H1 (cell line): ENCODE data around the gene DPY30. TPM values are rescaled to one million over a fixed set of nuclear protein-coding genes. Genes with fewer than 3 reads are reported as not detected.

Experiments used
- CTCF ChIA-PET: fragments of 300-600 bp; sonication (Branson Sonifier 250); formaldehyde crosslinking; loops from one replicate; lab custom pipeline; 2021; ENCODE audit not compliant: partially characterized antibody; lab: Charles Lee
- POLR2A ChIA-PET: fragments of 300-600 bp; sonication (Branson Sonifier 250); formaldehyde crosslinking; loops from one replicate; lab custom pipeline; 2021; ENCODE audit warnings: inconsistent platforms; ENCODE audit not compliant: partially characterized antibody; lab: Charles Lee
- DNase-seq, 2 experiments: peaks; one replicate each; pipeline versions ENCODE4 v3.0.0 to v3.0.0-alpha.2; 2010 to 2022; ENCODE audit warnings: low spot score in 2 of 2, low read depth in 1 of 2, mixed read lengths in 1 of 2
- FAIRE-seq: peaks from 2 replicates; lab custom pipeline; 2011; peaks lifted over from hg19 to GRCh38; lab: Jason Lieb, UNC
- H2AFZ ChIP-seq: 2 replicates; pipeline ENCODE4 v1.8.1; 2012; ENCODE audit warnings: low read length, inconsistent platforms
- H2AK5ac ChIP-seq: 2 replicates; pipeline ENCODE4 v1.6.1; 2013; ENCODE audit warnings: low read depth, low read length
- H2BK120ac ChIP-seq: replicated peaks from 2 replicates; pipeline ENCODE3; 2013; ENCODE audit warnings: low read depth, low read length, inconsistent platforms
- H2BK12ac ChIP-seq: 2 replicates; pipeline ENCODE4 v1.6.1; 2013; ENCODE audit warnings: low read depth, low read length
- H2BK15ac ChIP-seq: 2 replicates; pipeline ENCODE4 v1.6.1; 2013; ENCODE audit warnings: low read length
- H2BK20ac ChIP-seq: 2 replicates; pipeline ENCODE4 v1.6.1; 2013; ENCODE audit warnings: low read length
- H2BK5ac ChIP-seq: 2 replicates; pipeline ENCODE4 v1.6.1; 2013; ENCODE audit warnings: low read depth, low read length
- H3K14ac ChIP-seq: 2 replicates; pipeline ENCODE4 v1.6.1; 2013; ENCODE audit warnings: inconsistent platforms; ENCODE audit not compliant: insufficient read length
- H3K18ac ChIP-seq: 2 replicates; pipeline ENCODE4 v1.6.1; 2013; ENCODE audit warnings: low read length; ENCODE audit errors: extremely low read depth
- H3K23ac ChIP-seq: 2 replicates; pipeline ENCODE4 v1.6.1; 2013; ENCODE audit warnings: inconsistent platforms; ENCODE audit not compliant: insufficient read length
- H3K23me2 ChIP-seq: 2 replicates; pipeline ENCODE4 v1.6.1; 2013; ENCODE audit warnings: low read depth, low read length
- H3K27ac ChIP-seq: 2 replicates; pipeline ENCODE4 v1.6.1; 2011; ENCODE audit warnings: low read depth, low read length, inconsistent platforms
- H3K27me3 ChIP-seq, 4 experiments: replicated peaks in 1 of 4; 1 replicate in 1 of 4; 2 replicates in 3 of 4; pipeline versions ENCODE4 v1.6.1 to v1.8.1; 2011 to 2013; ENCODE audit warnings: low read length in 3 of 4, mild to moderate bottlenecking in 3 of 4, inconsistent platforms in 2 of 4, mixed read lengths in 2 of 4, moderate library complexity in 1 of 4; ENCODE audit not compliant: control insufficient read depth in 3 of 4, insufficient read depth in 3 of 4; ENCODE audit errors: extremely low read depth in 1 of 4
- H3K36me3 ChIP-seq, 4 experiments: 2 replicates each; pipeline versions ENCODE4 v1.6.1 to v1.8.1; 2011 to 2013; ENCODE audit warnings: mild to moderate bottlenecking in 4 of 4, low read length in 3 of 4, moderate library complexity in 2 of 4, control low read depth in 1 of 4, inconsistent platforms in 1 of 4; ENCODE audit not compliant: insufficient read depth in 4 of 4, control insufficient read depth in 2 of 4
- H3K4ac ChIP-seq: replicated peaks from 2 replicates; pipeline ENCODE3; 2013; ENCODE audit warnings: low read length, low read depth, mixed read lengths, inconsistent platforms; ENCODE audit not compliant: insufficient read length
- H3K4me1 ChIP-seq, 4 experiments: replicated peaks in 1 of 4; 1 replicate in 1 of 4; 2 replicates in 3 of 4; pipeline versions ENCODE4 v1.6.1 to v1.8.1; 2011 to 2013; ENCODE audit warnings: low read length in 3 of 4, inconsistent platforms in 2 of 4, mixed read lengths in 1 of 4; ENCODE audit not compliant: insufficient read depth in 4 of 4, control insufficient read depth in 3 of 4
- H3K4me2 ChIP-seq, 2 experiments: 2 replicates each; pipeline versions ENCODE4 v1.6.1 to v1.8.1; 2011 to 2013; ENCODE audit warnings: low read depth in 2 of 2, low read length in 2 of 2, control low read depth in 1 of 2, inconsistent platforms in 1 of 2, mild to moderate bottlenecking in 1 of 2; ENCODE audit not compliant: insufficient read depth in 1 of 2
- H3K4me3 ChIP-seq, 4 experiments: fragments of 200-600, 300-600 bp in 1 of 4; sonication (generic), shearing (Covaris generic), sonication (Bioruptor Twin) in 1 of 4; 2 replicates each; pipeline versions ENCODE4 v1.5.1 to v1.8.1; 2011 to 2016; ENCODE audit warnings: low read length in 4 of 4, low read depth in 3 of 4, control low read depth in 2 of 4, inconsistent platforms in 2 of 4, mild to moderate bottlenecking in 2 of 4, mixed read lengths in 1 of 4, moderate library complexity in 1 of 4; ENCODE audit not compliant: insufficient read depth in 2 of 4; ENCODE audit errors: extremely low read depth in 1 of 4
- H3K56ac ChIP-seq: replicated peaks from 2 replicates; pipeline ENCODE3; 2013; ENCODE audit warnings: low read depth, mild to moderate bottlenecking, mixed read lengths, low read length, inconsistent platforms; ENCODE audit not compliant: insufficient read length
- H3K79me1 ChIP-seq: 2 replicates; pipeline ENCODE4 v1.6.1; 2013; ENCODE audit warnings: low read depth, low read length, control low read depth
- H3K79me2 ChIP-seq, 2 experiments: 2 replicates each; pipeline versions ENCODE4 v1.6.1 to v1.8.1; 2012 to 2013; ENCODE audit warnings: low read length in 2 of 2, mild to moderate bottlenecking in 2 of 2, inconsistent platforms in 1 of 2; ENCODE audit not compliant: insufficient read depth in 2 of 2, control insufficient read depth in 1 of 2
- H3K9ac ChIP-seq, 4 experiments: replicated peaks in 1 of 4; 1 replicate in 1 of 4; 2 replicates in 3 of 4; pipeline versions ENCODE4 v1.6.1 to v1.8.1; 2011 to 2013; ENCODE audit warnings: low read depth in 3 of 4, low read length in 3 of 4, control low read depth in 2 of 4, mild to moderate bottlenecking in 2 of 4, moderate library complexity in 2 of 4, inconsistent platforms in 1 of 4; ENCODE audit errors: extremely low read depth in 1 of 4
- H3K9me3 ChIP-seq, 2 experiments: 2 replicates each; pipeline versions ENCODE4 v1.6.1 to v1.8.1; 2012 to 2013; ENCODE audit warnings: mild to moderate bottlenecking in 2 of 2, moderate library complexity in 2 of 2, control low read depth in 1 of 2, inconsistent platforms in 1 of 2, low read depth in 1 of 2, low read length in 1 of 2, mixed read lengths in 1 of 2; ENCODE audit not compliant: insufficient read depth in 2 of 2
- H4K20me1 ChIP-seq, 2 experiments: replicated peaks in 1 of 2; 2 replicates each; pipeline versions ENCODE3 to v1.8.1; 2011 to 2013; ENCODE audit warnings: inconsistent platforms in 2 of 2, low read length in 2 of 2, mild to moderate bottlenecking in 1 of 2; ENCODE audit not compliant: insufficient read depth in 2 of 2, control insufficient read depth in 1 of 2
- H4K5ac ChIP-seq: 2 replicates; pipeline ENCODE4 v1.6.1; 2013; ENCODE audit warnings: low read length, low read depth, mixed read lengths, inconsistent platforms; ENCODE audit not compliant: insufficient read length
- H4K8ac ChIP-seq: 2 replicates; pipeline ENCODE4 v1.8.0; 2013; ENCODE audit warnings: mild to moderate bottlenecking, moderate library complexity, low read length, inconsistent platforms; ENCODE audit not compliant: insufficient read depth; ENCODE audit errors: extremely low read depth
- H4K91ac ChIP-seq: replicated peaks from 2 replicates; pipeline ENCODE3; 2013; ENCODE audit warnings: low read length, mixed read lengths, inconsistent platforms; ENCODE audit not compliant: insufficient read length
- ATF2 ChIP-seq: IDR thresholded peaks from 2 replicates; pipeline ENCODE4 v1.6.1; 2012; ENCODE audit warnings: low read length, inconsistent platforms
- BRCA1 ChIP-seq: IDR thresholded peaks from 2 replicates; pipeline ENCODE4 v1.6.1; 2012; ENCODE audit warnings: low read depth, low read length, improper control_type of control experiment
- CREB1 ChIP-seq: IDR thresholded peaks from 2 replicates; pipeline ENCODE4 v1.6.1; 2012; ENCODE audit warnings: inconsistent platforms
- CTBP2 ChIP-seq: IDR thresholded peaks from 2 replicates; pipeline ENCODE4 v1.7.0; 2011; ENCODE audit warnings: borderline replicate concordance, mild to moderate bottlenecking, moderate library complexity, mixed read lengths, low read length; ENCODE audit not compliant: insufficient read depth, insufficient read length
- CTCF ChIP-seq, 3 experiments: IDR thresholded peaks; 1 replicate in 2 of 3; 2 replicates in 1 of 3; pipeline versions ENCODE4 v1.5.1 to v1.6.1; 2011; ENCODE audit warnings: low read length in 3 of 3, mild to moderate bottlenecking in 3 of 3, inconsistent platforms in 2 of 3, low read depth in 1 of 3, moderate library complexity in 1 of 3; ENCODE audit not compliant: insufficient read depth in 1 of 3; ENCODE audit errors: control extremely low read depth in 1 of 3
- JUN ChIP-seq: IDR thresholded peaks from 2 replicates; pipeline ENCODE4 v1.6.1; 2011; ENCODE audit warnings: low read depth, mild to moderate bottlenecking, improper control_type of control experiment, low read length
- KDM1A ChIP-seq: fragments of 200-600, 300-600 bp; sonication (generic); IDR thresholded peaks from 2 replicates; pipeline ENCODE4 v1.7.1; 2016; ENCODE audit warnings: mild to moderate bottlenecking, low read length, borderline replicate concordance
- MAX ChIP-seq: IDR thresholded peaks from 2 replicates; pipeline ENCODE4 v1.6.1; 2012; ENCODE audit warnings: inconsistent platforms
- SAP30 ChIP-seq: fragments of 300-600 bp; sonication (generic); IDR thresholded peaks from 2 replicates; pipeline ENCODE4 v1.7.1; 2012; ENCODE audit warnings: low read length, moderate library complexity, mild to moderate bottlenecking, inconsistent platforms; ENCODE audit not compliant: insufficient read depth, insufficient replicate concordance
- WGBS, 2 experiments: shearing (Covaris generic) in 1 of 2; methylation state at CpG; one replicate each; pipeline versions ENCODE4 v1.1.6 to v1.1.7; 2013 to 2015; ENCODE audit warnings: low lambda C conversion rate in 2 of 2, mixed read lengths in 2 of 2, inconsistent platforms in 1 of 2, low coverage in 1 of 2, missing lambda C conversion rate in 1 of 2; ENCODE audit not compliant: insufficient replicate concordance in 2 of 2, insufficient coverage in 1 of 2, insufficient read length in 1 of 2; ENCODE audit errors: extremely low coverage in 1 of 2, missing lambda C conversion rate in 1 of 2; 5-methylcytosine and 5-hydroxymethylcytosine counted together
- polyA plus RNA-seq, 7 experiments: library from polyadenylated mRNA; depleted of rRNA in 3 of 7; stranded (reverse) in 5 of 7; unstranded in 2 of 7; fragments of >200 nt in 5 of 7; fragments of 200-250 nt in 2 of 7; gene quantifications; 1 replicate in 5 of 7; 2 replicates in 1 of 7; 4 replicates in 1 of 7; pipeline versions ENCODE4 v1.2.1 to v1.2.3, GENCODE V29; 2011 to 2013; ENCODE audit warnings: missing spikeins in 2 of 7, mixed read lengths in 2 of 7
- total RNA-seq: library from RNA; stranded (reverse); fragmentation: NEBNext Ultra II Directional; extraction: Animal tissue kit (Norgen Biotek cat#: 25700); gene quantifications from 2 replicates; pipeline ENCODE4 v1.2.1, GENCODE V29; 2021

Gene DPY30
- total and polyA plus RNA-seq, 2 of the 8 experiments (the other 6 are each of a cell fraction or from before 2014, with no cell fraction given) = 139 to 157 TPM

- H4K5ac ChIP-seq = no peak overlapping the region
- no peak overlapping the region for H2BK20ac ChIP-seq
- no peaks in the 10 kb centered on the region for H3K27me3 ChIP-seq
- no peak overlapping the region for H3K18ac ChIP-seq
- H3K27ac ChIP-seq = no peak overlapping the region
- no peak overlapping the region for H3K23ac ChIP-seq
- no peak overlapping the region for H3K4me3 ChIP-seq
- H2AK5ac ChIP-seq = no peak overlapping the region
- no peak overlapping the region for H4K8ac ChIP-seq
- no peak overlapping the region for H3K56ac ChIP-seq
- POLR2A ChIA-PET = interaction anchor here (1.4 kb wide), 1 partner anchor 36 kb away, joined by 6 read pairs; no protein-coding TSS in a partner anchor
- no peak overlapping the region for H3K4me2 ChIP-seq
- no peak overlapping the region for H2BK15ac ChIP-seq
- no peak overlapping the region for H2BK5ac ChIP-seq
- no peaks in the 10 kb centered on the region for H3K9me3 ChIP-seq
- DNase-seq = no peak
- H3K4me1 ChIP-seq = no peaks in the 10 kb centered on the region
- H4K20me1 ChIP-seq = peaks cover 0 to 1% of the 10 kb centered on the region in 2 experiments
- H3K79me1 ChIP-seq = no peaks in the 10 kb centered on the region; the same call in 1 of the 2 replicates
- H3K23me2 ChIP-seq = no peaks in the 10 kb centered on the region
- FAIRE-seq = no peak
- no peak overlapping the region for H3K4ac ChIP-seq
- no peak overlapping the region for H2BK120ac ChIP-seq
- H4K91ac ChIP-seq = no peak overlapping the region
- H2AFZ ChIP-seq = no peak overlapping the region
- H3K79me2 ChIP-seq = peaks cover 0 to 28% of the 10 kb centered on the region in 2 experiments; a peak in 2 of 4 replicates
- no peak overlapping the region for H2BK12ac ChIP-seq
- no peak overlapping the region for H3K14ac ChIP-seq
- no peak overlapping the region for H3K9ac ChIP-seq
- WGBS, 2 experiments = 93% methylated on average over 2 of the region's 2 CpGs; no CpG with 5 or more reads in 1 of the 2 experiments
- CTCF ChIA-PET = interaction anchor here (0.6 to 0.7 kb wide), 2 partner anchors 8 to 9 kb away, joined by 3 read pairs; no protein-coding TSS in a partner anchor
- 0 out of 8 replicates have a peak, but pooled peaks cover 0 to 2% (median 0%) of the 10 kb centered on the region in 4 experiments for H3K36me3 ChIP-seq
- TF ChIP-seq CTCF (IDR thresholded peaks at IDR 0.05; ENCODE audit: control extremely low read depth in 1 of 3, insufficient read depth in 1 of 3, low read depth in 1 of 3, low read length in 3 of 3) (no peak), CTBP2 (no peak), MAX (no peak), JUN (no peak), KDM1A (no peak), SAP30 (no peak), CREB1 (no peak), BRCA1 (no peak), ATF2 (no peak)
Measured at GRCh38 chr2:32074134-32074506, 34.5 kb upstream of the DPY30 start.
